HG02763 (cell line): ENCODE results near the gene GALK1.
"Not testable (repeated sequence)": the region's sequence is repeated elsewhere in the genome, so short reads cannot be mapped to it uniquely, and the experiment has no call there.

Experiments
- ATAC-seq: cut with Tn5 transposase; IDR thresholded peaks from one replicate; pipeline ENCODE4 v1.9.1; 2021; ENCODE audit warnings: mild to moderate bottlenecking, moderate library complexity; ENCODE audit not compliant: unreplicated experiment

Gene GALK1

DNA sequence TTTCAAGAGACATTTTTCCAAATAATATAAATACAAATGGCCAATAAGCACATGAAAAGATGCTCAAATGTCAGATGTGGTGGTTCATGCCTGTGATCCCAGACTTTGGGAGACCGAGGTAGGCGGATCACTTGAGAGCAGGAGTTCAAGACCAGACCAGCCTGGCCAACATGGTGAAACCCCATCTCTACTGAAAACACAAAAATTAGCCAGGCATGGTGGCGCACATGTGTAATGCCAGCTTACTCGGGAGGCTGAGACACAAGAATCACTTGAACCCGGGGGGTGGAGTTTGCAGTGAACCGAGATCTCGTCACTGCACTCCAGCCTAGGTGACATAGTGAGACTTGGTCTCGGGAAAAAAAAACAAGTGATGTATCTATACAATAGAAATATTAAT lies 2.9 kb upstream of the GALK1 start:
- no peak for ATAC-seq

DNA sequence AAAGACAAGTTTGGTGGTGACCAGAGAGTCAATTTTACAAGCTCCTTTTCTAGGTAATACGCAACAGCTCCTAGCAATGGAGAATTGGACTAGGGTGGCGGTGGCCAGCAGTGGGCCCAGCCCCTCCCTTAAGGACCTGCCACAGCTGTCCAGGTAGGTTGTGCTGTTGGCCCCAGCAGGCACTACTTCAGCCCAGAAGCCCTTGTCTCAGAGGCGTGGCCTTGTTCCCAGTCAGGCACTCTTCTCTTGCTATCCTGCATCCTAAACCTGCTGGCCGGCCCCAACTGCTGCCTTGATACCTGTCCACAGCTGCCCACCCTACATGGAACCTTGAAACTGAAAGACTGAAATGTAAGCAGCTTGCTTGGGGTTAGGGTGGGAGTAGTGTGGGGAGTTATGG lies 989 bp upstream of the GALK1 start:
- ATAC-seq = no peak

DNA sequence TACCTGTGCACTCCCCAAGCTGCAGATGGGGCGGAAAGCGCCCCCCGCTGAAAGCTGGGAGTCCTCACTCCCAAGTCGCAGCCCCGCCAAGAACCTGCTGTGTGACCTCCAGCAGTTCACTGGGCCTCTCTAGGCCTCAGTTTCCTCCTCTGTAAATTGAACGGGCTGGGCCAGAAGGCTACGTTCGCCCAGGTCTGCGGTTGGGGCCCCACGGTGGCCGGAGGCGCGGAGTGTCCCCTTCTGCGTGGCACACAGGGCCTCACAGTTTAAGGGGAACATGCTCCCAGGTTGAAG lies 628 bp downstream of the GALK1 start:
- ATAC-seq = no peak

DNA sequence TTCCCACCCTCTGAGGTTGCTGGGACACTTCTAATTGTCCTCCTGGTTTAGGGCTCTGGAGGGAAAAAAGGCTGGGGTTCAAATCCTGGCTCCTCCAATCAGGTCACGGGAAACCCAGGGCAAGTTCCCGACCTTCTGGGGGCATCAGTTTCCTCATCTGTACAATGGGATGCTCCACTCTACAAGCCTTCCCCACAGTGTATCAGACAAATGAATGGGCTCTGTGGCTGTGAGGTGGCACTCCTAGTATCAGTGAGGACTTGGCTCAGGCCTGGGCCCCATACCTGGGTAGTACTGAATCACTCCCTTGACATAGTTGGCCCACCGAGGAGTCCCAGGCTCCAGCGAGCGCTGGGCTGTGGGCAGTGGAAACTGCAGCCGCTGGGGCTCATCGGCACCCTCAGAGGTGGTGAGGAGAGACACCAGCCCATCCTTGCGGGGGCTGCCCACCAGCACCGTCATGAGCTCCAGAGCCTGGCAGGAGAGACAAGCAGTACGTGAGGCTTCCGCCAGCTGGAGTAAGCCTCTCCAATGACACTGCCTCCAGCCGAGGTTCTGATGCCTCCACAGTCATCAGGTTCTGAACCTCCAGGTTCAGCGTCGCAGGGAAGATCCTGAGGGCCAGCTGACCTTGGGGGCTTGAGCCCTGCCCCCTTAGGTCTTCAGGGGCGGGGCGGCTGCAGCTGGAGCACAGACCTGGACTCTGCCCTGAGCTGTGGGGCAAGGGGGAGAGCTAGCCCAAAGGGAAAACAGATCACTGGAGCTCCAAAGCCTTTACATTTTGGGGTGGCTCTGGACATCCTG lies 1.2 kb downstream of the GALK1 start:
- no peak for ATAC-seq

DNA sequence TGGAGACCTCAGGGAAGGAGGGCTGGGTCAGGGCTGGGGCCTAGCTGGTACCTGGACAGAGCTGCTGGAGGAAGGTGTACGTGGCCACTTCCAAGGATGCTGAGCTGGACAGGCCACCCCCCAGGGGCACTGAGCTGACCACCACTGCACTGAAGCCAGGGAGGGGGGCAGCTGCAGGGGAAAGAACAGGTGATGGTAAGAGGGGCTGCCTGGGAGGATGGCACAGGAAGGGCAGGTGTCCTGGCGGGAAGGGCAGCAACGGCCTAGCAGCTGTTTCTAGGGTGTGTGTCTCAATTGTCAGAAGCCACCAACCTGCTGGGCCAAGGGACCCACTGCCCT lies 1.8 kb downstream of the GALK1 start:
- no peak for ATAC-seq

DNA sequence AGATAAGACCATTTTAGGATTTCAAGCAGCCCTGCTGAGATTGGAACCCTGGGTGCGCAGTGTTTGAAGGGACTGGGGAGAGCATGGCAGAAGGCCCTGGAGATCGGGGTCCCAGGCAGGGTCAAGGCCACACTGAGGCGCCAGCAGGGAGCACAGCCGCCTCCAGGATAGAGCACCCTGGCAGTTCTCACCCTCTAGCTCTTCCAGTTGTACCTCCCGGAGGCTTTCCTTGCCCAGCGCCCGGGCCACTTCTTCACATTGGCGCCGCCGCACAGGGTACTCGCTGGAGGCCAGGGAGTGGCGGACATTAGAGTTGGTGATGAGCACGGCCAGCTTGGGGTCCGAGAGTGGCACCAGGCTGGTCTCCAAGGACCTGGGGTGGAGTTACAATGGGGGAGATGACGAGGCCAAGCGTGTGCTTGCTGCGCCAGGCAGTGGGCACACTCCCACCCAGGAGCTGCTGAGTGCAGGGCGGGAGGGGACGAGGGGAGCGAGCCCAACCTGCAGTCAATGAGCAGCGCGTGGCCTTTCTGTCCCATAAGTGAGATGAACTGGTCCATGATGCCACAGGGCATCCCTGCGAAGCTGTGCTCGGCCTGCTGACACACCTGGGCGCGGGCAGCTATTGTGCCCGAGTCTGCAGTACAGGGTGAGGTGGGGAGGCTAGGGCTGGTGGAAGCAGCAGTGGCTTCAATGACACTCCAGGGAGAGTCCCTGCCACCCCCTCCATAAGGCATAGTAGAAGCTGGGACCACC lies 2.3 kb downstream of the GALK1 start:
- ATAC-seq = no peak

DNA sequence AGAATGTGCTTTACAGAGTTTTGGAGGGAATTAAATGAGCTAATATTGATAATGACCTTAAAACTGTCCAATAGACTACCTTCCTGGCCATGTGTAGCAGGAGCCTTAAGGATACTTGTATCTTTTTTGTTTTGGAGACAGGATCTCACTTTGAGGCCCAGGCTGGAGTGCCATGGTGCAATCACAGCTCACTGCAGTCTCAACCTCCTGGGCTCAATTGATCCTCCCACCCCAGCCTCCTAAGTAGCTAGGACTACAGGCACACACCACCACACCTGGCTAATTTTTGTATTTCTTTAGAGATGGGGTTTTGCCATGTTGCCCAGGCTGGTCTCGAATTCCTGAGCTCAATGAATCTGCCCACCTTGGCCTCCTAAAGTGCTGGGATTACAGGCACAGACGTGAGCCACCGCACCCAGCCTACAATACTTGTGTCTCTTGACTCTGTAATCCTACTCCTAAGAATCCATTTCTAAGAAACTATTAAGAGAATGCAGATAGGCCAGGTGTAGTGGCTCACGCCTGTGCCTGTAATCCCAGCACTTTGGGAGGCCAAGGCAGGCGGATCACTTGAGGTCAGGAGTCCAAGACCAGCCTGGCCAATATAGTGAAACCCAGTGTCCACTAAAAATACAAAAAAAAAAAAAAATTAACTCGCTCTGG lies 4.9 kb downstream of the GALK1 start:
- ATAC-seq = not testable (repeated sequence)

DNA sequence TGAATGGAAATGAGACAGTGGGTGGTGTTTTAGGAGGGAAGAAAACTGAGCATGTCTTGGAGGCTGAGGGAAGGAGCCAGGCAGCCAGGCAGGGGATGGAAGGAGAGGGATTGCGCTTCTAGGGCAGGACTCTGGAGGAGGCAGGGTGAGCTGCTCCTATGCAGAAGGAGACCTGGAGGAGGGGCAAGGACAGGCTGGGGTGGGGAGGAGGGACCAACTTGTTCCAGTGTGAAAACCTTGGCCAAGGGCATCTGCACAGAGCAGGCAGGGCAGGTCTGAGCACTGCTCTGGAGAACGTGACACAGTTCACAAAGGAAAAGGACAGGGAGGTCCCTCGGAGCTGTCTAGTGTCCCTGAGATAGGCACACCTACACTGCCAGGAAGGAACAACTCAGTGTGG lies 5.5 kb downstream of the GALK1 start:
- no peak for ATAC-seq

DNA sequence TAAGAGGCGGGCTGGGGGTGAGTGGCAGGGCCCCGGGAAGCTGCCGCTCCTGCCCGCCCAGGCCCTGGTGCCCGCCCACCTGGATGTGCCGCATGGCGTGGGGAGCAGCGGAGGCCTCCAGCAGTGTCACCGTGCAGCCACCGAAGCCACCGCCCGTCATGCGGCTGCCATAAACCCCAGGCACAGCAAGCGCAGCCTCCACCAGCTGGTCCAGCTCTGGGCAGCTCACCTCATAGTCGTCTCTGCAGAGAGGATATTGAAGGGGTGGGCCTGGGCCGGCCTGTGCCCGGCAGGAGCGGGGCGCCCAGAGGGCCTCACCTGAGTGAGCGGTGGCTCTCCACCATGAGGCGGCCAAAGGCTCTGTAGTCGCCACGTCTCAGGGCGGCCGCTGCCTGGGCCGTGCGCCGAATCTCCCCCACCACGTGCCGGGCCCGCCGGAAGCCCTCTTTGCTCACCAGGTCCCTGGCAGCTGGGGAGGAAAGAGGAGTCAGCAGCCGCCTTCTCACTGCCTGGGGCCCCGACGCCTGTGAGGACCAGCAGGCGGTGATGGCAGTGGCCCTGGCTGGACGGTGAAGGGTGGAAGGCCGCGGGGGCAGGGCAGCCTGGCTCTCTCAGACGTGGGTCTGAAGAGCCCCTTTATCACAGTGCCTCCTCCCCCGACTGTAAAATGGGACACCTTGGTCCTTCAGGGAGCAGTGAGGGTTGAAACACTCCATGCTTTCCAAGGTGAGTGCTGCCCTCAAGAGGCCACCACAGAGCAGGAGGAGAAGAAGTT lies 6.7 kb downstream of the GALK1 start:
- no peak for ATAC-seq

DNA sequence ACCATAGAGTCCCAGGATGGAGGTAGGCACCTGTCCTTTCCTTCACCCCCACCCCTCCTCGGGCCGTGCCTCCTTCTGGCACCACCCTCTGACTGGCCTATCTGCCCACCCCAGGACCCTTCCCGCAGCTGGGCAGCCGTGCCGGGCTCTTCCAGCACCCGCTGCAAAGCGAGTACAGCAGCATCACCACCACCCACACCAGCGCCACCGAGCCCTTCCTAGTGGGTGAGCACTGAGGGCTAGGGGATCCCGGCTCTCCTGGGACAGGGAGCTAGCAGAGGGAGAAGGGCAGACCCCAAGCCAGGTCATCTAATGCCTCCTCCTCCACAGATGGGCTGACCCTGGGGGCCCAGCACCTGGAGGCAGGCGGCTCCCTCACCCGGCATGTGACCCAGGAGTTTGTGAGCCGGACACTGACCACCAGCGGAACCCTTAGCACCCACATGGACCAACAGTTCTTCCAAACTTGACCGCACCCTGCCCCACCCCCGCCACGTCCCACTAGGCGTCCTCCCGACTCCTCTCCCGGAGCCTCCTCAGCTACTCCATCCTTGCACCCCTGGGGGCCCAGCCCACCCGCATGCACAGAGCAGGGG lies 7.8 kb downstream of the GALK1 start:
- ATAC-seq = no peak

DNA sequence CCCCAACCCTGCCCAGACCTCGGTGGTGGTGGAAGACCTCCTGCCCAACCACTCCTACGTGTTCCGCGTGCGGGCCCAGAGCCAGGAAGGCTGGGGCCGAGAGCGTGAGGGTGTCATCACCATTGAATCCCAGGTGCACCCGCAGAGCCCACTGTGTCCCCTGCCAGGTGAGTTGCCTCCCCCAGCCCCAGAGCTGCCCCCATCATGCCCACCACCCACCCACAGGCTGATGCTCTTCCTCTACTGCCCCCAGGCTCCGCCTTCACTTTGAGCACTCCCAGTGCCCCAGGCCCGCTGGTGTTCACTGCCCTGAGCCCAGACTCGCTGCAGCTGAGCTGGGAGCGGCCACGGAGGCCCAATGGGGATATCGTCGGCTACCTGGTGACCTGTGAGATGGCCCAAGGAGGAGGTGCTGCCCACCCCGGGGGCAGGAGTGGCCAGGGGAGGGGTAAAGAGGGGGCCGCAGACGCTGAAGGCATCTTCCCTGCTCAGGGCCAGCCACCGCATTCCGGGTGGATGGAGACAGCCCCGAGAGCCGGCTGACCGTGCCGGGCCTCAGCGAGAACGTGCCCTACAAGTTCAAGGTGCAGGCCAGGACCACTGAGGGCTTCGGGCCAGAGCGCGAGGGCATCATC lies 8.4 kb downstream of the GALK1 start:
- no peak for ATAC-seq

DNA sequence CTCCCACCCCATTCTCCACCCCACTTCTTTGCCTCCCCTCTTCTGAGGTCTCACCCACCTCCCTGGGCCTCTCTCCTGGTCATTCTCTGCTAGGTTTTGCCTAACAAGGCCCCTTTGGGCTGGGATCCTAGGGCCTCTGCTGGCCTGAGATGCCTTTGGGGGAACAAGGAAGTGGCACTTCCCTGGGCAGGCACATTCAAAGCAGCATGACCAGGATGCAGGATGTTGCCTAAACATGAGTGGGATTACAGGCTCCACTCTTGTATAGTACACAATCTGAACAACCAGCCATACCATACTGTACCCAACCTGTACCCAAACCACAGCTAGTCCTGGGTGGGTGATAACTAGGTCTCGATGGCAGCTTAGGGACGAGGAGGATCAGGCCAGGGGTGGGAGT lies 9.0 kb downstream of the GALK1 start:
- ATAC-seq = no peak

DNA sequence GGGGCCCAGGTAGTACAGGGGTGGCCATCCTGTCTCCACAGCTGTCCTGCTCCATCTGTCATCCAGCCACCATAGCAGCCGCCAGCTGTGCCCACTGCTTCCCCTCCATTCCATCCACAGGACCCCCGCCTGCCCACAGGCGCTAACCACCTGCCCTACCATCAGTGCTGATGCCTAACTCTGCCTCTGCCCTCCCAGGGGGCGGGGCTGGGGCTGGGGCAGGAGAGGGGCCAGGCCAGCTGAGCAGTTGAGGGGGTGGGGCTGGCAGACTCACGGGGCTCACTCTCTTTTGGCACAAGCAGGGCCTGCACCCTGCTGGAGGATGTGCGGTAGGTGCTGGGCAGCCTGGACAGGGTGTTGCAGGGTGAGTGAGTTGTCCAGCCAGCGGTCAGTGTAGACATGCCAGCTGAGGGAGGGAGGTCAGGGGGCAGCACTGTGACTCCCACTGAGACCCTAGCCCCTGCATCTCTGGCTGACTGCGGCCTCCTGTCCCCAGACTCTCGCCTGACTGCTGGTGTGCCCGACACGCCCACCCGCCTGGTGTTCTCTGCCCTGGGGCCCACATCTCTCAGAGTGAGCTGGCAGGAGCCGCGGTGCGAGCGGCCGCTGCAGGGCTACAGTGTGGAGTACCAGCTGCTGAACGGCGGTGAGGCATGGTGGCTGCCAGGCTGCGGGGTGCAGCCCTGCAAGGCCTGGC lies 9.6 kb downstream of the GALK1 start:
- ATAC-seq = no peak

DNA sequence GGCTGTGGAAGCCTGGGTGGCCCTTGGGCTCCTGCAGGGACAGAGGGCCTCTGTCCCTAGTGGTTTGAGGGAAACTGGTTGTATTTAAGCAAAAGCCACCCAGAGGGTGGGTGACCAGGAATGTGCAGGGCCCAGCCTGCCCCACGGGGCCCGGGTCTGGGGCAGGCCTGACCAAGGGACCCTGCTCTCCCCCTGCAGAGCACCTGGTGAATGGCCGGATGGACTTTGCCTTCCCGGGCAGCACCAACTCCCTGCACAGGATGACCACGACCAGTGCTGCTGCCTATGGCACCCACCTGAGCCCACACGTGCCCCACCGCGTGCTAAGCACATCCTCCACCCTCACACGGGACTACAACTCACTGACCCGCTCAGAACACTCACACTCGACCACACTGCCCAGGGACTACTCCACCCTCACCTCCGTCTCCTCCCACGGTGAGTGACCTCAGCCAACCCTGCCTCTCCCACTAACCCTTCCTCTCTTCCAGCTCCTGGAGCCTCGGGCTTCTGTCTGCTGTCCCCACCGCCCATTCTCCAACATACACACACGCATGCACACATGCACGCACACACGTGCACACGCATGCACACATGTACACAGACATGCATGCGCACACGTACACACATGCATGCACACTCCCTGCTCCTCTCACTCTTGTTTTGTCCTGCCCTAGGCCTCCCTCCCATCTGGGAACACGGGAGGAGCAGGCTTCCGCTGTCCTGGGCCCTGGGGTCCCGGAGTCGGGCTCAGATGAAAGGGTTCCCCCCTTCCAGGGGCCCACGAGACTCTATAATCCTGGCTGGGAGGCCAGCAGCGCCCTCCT lies 10.4 kb downstream of the GALK1 start:
- ATAC-seq = no peak

DNA sequence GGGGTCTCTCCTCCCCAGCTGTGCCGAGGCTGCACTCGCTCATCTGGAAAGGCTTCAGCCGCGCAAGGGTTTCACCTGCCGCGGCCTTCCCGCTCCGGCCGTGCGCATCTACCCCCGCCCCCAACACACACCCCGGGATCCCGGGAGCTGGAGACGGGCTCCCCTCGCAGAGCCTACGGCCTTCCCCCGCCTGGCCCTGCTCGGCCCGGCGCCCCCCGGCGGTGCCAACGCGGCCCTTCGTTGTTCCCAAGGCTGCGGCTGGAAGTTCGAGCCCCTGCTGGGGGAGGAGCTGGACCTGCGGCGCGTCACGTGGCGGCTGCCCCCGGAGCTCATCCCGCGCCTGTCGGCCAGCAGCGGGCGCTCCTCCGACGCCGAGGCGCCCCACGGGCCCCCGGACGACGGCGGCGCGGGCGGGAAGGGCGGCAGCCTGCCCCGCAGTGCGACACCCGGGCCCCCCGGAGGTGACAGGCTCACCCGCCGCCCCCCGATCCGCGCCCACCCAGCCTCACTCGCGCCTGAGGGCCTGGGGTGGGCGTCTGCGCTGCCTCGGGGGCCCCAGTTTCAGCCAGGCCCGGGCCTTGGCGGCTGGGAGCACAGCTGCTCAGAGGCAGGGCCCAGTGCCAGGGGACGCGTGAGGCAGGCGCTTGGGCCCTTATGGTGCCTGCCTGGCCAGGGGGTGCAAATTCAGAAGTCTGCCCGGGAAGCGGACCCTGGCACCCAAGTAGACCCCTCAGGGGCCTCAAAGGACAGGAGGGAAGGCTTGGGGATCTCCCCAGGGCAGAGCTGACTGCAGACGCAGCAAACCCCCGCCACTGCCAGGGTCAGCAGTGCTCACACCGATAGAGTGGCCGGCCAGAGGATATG lies 11.2 kb downstream of the GALK1 start:
- ATAC-seq = peak; percentile 55

DNA sequence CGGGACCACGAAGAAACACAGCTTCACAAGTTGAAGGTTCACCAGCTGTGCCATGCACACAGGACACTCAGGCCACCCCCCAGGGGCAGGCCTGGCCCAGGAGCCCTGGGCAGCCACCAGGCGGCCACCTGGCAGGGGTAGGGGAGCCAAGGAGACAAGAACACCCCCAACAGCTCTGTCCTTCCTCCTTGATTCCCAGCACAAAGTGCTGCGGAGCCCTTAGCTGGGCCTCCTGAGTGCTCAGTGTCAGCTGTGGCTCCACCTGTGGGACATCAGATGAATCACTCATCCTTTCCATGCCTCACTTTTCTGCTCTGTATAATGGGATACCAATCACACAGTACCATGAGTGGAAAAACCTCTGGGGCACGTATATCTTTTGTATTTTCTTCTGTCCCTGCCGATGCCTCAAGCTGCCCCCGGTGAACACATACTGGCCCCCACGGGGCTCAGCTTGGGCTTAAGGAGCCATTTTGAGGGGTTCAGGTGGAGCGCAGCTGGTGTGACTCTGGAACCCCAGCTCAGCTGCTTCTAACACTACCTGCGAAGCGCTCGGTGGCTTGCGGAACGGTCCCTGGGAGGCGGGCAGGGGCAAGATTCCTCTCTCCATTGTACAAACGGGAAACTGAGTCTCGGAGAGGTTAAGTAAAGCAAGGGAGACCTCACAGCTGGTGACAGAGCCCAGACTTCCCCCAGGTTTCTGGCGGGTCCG lies 12.0 kb downstream of the GALK1 start:
- no peak for ATAC-seq

DNA sequence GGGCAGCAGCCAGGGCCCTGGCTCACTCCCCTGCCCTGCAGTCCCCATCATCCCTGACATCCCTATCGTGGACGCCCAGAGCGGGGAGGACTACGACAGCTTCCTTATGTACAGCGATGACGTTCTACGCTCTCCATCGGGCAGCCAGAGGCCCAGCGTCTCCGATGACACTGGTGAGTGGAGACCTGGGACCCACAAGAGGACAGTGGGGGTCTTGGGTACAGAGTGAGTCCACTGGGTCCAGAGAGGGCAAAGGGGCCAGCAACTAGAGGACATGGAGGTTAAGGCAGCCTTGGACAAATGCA lies 12.6 kb downstream of the GALK1 start:
- ATAC-seq = no peak
